ENCODE data around the gene MORC4. TPM values are rescaled to one million over a fixed set of nuclear protein-coding genes. Genes with fewer than 3 reads are reported as not detected.

The MORC4 gene
- total and polyA plus RNA-seq, 10 donors, result 1.4 to 7.0 (median 4.8) TPM

- TF ChIP-seq, protein P1, sequence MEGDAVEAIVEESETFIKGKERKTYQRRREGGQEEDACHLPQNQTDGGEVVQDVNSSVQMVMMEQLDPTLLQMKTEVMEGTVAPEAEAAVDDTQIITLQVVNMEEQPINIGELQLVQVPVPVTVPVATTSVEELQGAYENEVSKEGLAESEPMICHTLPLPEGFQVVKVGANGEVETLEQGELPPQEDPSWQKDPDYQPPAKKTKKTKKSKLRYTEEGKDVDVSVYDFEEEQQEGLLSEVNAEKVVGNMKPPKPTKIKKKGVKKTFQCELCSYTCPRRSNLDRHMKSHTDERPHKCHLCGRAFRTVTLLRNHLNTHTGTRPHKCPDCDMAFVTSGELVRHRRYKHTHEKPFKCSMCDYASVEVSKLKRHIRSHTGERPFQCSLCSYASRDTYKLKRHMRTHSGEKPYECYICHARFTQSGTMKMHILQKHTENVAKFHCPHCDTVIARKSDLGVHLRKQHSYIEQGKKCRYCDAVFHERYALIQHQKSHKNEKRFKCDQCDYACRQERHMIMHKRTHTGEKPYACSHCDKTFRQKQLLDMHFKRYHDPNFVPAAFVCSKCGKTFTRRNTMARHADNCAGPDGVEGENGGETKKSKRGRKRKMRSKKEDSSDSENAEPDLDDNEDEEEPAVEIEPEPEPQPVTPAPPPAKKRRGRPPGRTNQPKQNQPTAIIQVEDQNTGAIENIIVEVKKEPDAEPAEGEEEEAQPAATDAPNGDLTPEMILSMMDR (IDR thresholded peaks at IDR 0.05 in 8 of 11, conservative IDR thresholded peaks at IDR 0.05 in 3 of 11), result no peak
- TF ChIP-seq POLR2AphosphoS5 (IDR thresholded peaks at IDR 0.05) (no peak), POLR2A (IDR thresholded peaks at IDR 0.05) (no peak)
- no peaks in the 10 kb centered on the region for H3K27me3 ChIP-seq (replicated peaks in 1 of 7)
- no peaks in the 10 kb centered on the region for H3K36me3 ChIP-seq
- no peak for DNase-seq
- no peak overlapping the region for H3K27ac ChIP-seq
- intact Hi-C loops (cut with DNase I; ENCODE audit: low total_unique reads), result no loop called here
- WGBS, 5 donors, result 44 to 68% (median 52%) methylated on average over 4 of the region's 4 CpGs
- peaks cover 0 to 8% (median 2%) of the 10 kb centered on the region in 6 donors for H3K4me1 ChIP-seq
- no peaks in the 10 kb centered on the region for H3K9me3 ChIP-seq
- no peak overlapping the region for H3K4me3 ChIP-seq
These were observed 64.8 kb downstream of the MORC4 start for GRCh38 chrX:106935175-106935574.

DNA sequence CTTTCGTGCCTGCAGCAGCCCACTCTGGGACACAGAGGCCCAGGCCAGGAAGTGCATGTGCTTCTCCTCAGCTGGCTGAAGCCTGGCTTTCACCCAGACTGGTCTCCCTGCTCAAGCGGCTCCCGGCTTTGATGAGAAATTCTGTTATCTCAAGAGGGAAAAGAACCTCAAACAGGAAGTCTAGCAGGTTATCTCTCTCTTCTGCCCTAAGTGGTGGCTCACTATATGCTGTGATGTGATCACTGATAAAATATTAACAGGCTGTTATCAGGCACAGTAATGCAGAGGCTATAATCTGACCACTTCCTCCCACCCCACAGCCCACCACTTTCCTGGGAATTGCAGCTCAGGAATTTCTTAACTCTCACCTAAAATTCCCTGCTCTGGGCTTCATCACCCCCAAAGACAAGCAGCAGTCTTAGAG, 66.5 kb downstream of the MORC4 start:
- intact Hi-C loops (cut with DNase I; ENCODE audit: low total_unique reads), result no loop called here
- WGBS, 5 donors, result 6 to 20% (median 12%) methylated on average over 2 to 3 of the region's 3 CpGs
- no peak for DNase-seq
- Histone ChIP-seq H3K4me1 (peaks cover 0 to 8% (median 2%) of the 10 kb centered on the region in 6 donors), H3K9me3 (no peaks in the 10 kb centered on the region), H3K4me3 (no peak overlapping the region), H3K27me3 (replicated peaks in 1 of 7) (peaks cover 0 to 6% (median 0%) of the 10 kb centered on the region in 7 donors), H3K36me3 (no peaks in the 10 kb centered on the region), H3K27ac (no peak overlapping the region)
- no peak for TF ChIP-seq POLR2A (IDR thresholded peaks at IDR 0.05)
- TF ChIP-seq, protein P1 (IDR thresholded peaks at IDR 0.05 in 8 of 11, conservative IDR thresholded peaks at IDR 0.05 in 3 of 11), result no peak
- TF ChIP-seq POLR2AphosphoS5 (IDR thresholded peaks at IDR 0.05), result no peak

DNA sequence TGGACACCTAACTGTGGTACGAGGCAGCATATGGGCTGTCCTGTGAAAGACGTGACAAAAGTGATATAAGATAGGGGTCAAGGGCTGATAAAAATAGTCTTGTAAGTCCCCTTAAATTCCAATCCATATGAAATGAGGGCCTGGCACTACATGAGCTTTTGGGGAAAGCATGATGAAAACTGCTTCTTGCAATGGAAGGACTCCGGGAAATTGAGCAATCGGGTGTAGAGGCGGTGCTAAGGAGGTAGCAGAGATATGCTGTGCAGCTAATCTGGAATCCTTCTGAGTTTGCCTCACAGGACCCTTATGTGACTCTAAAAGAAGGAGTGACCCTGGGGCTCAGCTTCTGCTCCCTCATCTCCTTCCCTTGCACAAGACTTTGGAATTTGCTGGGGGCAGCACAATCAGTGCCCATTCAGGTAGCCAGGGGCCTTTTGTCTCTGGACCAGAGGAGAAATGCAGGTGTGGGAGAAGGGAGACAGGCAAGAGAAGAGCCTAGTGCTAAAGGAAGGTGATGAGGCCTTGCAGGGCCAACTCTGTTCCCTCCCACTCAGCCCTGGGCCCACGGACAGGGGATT, 67.0 kb downstream of the MORC4 start:
- DNase-seq, result no peak
- Histone ChIP-seq H3K9me3 (no peaks in the 10 kb centered on the region), H3K27ac (no peak overlapping the region), H3K4me3 (no peak overlapping the region), H3K27me3 (replicated peaks in 1 of 7) (peaks cover 0 to 6% (median 0%) of the 10 kb centered on the region in 7 donors), H3K4me1 (peaks cover 0 to 8% (median 2%) of the 10 kb centered on the region in 6 donors), H3K36me3 (no peaks in the 10 kb centered on the region)
- intact Hi-C loops (cut with DNase I; ENCODE audit: low total_unique reads), result no loop called here
- WGBS, 5 donors, result 54 to 73% (median 63%) methylated on average over 6 of the region's 6 CpGs
- TF ChIP-seq POLR2AphosphoS5 (IDR thresholded peaks at IDR 0.05) (no peak), POLR2A (IDR thresholded peaks at IDR 0.05) (no peak)
- TF ChIP-seq, protein P1 (IDR thresholded peaks at IDR 0.05 in 8 of 11, conservative IDR thresholded peaks at IDR 0.05 in 3 of 11), result no peak

GRCh38 chrX:106932492-106932923, 67.5 kb downstream of the MORC4 start:
- H3K9me3 ChIP-seq, result no peaks in the 10 kb centered on the region
- no peak overlapping the region for H3K4me3 ChIP-seq
- TF ChIP-seq, protein P1 (IDR thresholded peaks at IDR 0.05 in 8 of 11, conservative IDR thresholded peaks at IDR 0.05 in 3 of 11), result no peak
- no peak overlapping the region for H3K27ac ChIP-seq
- no peak for DNase-seq
- WGBS, 5 donors, result 61 to 90% (median 76%) methylated on average over 4 of the region's 4 CpGs
- H3K36me3 ChIP-seq, result no peaks in the 10 kb centered on the region
- H3K4me1 ChIP-seq, result peaks cover 0 to 8% (median 2%) of the 10 kb centered on the region in 6 donors
- H3K27me3 ChIP-seq (replicated peaks in 1 of 7), result peaks cover 0 to 6% (median 0%) of the 10 kb centered on the region in 7 donors
- intact Hi-C loops (cut with DNase I; ENCODE audit: low total_unique reads), result no loop called here

All from spleen (tissue), 11 donors.